HG03378 (cell line): ENCODE results near the gene MYOD1.

Source experiments
- ATAC-seq: cut with Tn5 transposase; IDR thresholded peaks from one replicate; pipeline ENCODE4 v1.9.1; 2021; ENCODE audit warnings: mild to moderate bottlenecking, moderate library complexity; ENCODE audit not compliant: unreplicated experiment

MYOD1 gene

GRCh38 chr11:17734418-17734911 is 15.1 kb downstream of the MYOD1 start, which contains the start of gene KCNC1:
Gene KCNC1 (plus strand): TSS chr11:17734781. CDS start chr11:17736003, 1,222 bp downstream.
- ATAC-seq, result no peak

DNA sequence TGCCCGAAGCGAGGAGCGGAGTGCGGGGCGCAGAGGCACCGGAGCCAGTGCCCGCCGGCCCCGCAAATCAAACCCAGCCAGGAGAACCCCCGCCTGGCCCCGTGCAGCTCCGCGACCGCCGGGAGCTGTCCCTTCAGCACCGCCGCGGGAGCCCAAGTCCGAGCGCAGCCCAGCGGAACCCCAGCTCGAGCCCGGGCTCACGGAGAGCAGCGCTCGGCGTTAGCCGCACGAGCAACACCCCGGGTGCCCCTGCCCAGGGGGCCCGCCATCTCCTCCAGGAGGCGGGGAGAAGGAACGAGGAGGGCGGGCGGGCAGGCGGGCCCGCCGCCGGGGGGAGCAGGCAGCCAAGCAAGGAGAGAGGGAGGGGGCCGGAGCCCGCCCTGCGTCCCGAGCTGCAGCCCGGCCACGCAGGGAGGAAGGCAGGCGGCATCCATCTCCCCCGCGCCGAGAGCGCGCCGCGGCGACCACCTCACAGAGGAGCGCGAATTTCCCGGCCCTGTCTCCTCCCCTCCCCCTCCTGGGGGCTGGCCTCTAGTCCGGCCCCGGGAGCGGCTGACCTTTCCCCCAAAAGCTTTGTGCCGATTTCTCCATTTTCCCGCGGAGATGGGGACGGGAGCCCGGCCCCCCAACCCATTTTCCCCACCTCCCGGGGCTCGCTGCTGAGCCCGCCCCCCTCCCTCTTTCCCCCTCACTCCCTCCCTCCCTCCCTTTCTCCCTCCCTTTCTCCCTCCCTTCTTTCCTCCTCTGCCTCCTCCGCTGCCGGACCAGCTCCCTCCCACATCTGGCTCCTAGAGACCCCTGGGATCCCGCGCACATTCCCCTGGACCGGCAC is 15.8 kb downstream of the MYOD1 start:
- ATAC-seq, result no peak

GRCh38 chr11:17735818-17736578 is 16.6 kb downstream of the MYOD1 start:
- no peak for ATAC-seq

DNA sequence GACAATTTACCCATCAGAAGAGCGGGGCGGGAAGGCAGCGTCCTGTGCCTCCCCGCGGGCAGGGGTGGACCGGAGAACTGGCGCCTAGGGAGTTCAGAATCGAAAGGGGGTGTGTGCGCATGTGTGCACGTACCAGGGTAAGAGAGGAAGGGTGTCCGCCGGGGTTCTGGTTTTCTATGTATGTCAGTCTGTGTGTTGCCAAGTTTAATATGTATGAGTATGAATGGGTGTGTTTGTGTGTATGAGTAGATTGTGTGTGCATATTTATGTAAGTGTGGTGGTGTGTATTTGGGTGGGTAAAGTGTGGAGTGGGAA is 17.2 kb downstream of the MYOD1 start:
- no peak for ATAC-seq

DNA sequence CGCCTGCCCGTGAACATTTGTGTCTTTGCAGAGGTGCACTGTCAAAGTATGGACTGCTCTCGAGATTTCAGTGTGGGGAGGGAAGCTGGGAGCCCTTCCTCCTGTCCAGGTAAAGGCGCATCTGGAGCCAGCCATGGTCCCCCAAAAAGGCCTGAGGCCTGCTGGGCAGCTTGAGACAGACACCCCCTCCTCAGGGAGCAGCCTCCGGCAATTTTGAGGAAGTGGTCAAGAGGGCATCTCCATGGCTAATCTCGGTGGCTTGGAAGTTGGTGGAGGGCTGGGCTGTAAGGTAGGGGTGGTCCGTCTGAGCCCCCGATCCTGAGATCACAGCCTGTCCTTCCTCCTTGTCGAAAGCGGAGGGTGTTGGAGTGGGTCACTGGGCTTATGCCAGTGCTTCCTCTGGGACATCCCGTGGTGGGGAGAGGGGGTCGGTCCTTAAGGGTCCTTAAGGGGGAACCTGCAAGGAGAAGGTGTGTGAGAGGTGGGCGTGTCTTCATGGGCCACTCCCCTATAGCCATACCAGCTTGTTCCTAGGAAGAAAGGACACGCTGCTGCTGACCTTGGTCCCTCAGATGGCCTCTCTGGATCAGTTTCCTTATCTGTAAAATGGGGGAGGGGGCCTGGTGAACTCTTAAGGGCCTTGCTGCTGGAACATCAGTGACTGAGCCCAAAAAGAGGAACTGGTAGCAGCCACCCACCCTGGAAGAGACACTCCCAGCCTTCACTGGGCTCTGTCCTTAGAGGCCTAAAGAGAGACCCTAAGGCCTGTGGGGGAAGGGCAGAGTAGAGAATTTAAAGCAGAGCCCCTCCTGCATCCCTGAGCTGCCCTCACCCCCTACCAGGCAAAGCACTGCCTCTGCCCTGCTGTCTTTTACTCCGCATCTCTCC is 17.8 kb downstream of the MYOD1 start:
- no peak for ATAC-seq

GRCh38 chr11:17738151-17738973 is 19.0 kb downstream of the MYOD1 start:
- no peak for ATAC-seq

DNA sequence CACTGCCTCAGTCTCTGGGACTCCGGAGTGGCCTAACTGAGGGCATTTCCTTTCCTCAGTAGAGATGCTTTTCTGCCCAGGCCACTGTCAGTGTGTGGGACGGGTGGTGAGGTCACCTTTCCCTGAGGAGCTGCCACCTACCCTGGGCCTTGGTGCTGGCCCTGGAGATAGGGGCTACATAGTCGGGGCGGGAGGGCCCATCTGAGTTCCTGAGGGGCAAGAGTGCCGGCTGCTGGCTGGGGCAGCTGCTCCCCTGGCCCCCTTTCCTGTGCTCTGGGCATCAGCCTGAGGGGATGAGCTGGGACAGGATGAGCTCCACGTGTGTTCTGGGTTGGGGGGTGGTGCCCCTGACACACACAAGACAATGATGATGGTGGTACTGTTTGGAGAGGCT is 20.6 kb downstream of the MYOD1 start:
- no peak for ATAC-seq

- ATAC-seq, result no peak
Observed at GRCh38 chr11:17740649-17741235, 21.4 kb downstream of the MYOD1 start.

GRCh38 chr11:17741487-17741886 is 22.1 kb downstream of the MYOD1 start:
- no peak for ATAC-seq

DNA sequence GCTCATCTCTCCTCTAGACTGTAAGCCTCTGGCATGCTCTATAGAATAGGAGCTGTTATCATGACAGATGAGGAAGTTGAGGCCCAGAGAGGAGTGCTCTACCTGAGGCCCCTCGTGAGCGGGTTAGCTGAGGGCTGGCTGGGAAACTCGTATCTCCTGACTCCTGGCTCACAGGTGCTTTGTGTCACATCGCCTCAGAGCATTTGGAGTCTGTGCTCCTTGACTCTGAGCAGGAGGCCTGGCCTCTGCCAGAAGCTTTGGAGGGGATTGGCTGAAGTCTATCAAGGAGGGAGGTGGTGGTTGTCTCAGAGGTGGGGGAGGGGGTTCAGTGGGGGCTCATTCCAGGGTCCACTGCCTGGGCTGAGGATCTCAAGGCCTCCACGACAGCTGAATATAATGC is 22.6 kb downstream of the MYOD1 start:
- ATAC-seq, result no peak

DNA sequence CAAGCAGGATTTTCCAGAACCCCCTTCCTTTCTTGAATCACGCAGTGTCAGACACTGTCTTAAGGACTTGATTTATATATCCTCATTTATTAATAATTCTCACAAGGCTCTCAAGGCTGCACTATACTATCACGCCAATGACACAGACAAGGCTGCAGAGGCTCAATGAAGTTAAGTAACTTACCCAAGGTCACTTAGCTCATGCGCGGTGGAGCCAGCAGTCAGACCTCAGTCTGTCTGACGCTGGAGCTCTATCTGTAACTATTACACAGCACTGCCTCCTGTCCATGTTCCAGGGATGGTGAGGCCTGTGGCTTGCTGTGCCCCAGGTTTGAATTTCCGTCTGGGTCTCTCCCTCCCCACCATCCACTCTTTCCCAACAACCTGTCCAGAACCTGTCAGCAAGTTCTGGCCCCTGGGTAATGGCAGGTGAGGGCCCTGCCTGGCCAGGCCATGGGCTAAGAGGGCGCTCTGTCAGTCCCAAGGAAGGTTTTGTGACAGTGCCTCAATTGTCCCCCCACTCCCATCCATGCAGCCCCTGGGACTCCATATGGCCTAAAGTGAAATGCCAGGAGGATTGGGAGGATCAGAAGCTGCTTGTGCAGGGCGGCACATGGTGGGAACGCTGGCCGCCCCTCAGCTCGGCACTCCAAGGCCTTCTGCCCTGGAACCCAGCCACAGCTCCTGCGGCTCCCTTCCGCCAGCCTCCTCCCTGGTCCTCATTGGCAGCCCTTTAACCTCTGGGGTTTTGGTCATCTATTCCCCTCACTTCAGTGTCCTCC is 23.8 kb downstream of the MYOD1 start:
- no peak for ATAC-seq

- no peak for ATAC-seq
Observed at GRCh38 chr11:17743808-17744119, 24.4 kb downstream of the MYOD1 start.

- no peak for ATAC-seq
Observed at GRCh38 chr11:17744151-17744940, 25.0 kb downstream of the MYOD1 start.

GRCh38 chr11:17745023-17745772 is 25.8 kb downstream of the MYOD1 start:
- ATAC-seq, result no peak

GRCh38 chr11:17746096-17746495 is 26.7 kb downstream of the MYOD1 start:
- no peak for ATAC-seq

DNA sequence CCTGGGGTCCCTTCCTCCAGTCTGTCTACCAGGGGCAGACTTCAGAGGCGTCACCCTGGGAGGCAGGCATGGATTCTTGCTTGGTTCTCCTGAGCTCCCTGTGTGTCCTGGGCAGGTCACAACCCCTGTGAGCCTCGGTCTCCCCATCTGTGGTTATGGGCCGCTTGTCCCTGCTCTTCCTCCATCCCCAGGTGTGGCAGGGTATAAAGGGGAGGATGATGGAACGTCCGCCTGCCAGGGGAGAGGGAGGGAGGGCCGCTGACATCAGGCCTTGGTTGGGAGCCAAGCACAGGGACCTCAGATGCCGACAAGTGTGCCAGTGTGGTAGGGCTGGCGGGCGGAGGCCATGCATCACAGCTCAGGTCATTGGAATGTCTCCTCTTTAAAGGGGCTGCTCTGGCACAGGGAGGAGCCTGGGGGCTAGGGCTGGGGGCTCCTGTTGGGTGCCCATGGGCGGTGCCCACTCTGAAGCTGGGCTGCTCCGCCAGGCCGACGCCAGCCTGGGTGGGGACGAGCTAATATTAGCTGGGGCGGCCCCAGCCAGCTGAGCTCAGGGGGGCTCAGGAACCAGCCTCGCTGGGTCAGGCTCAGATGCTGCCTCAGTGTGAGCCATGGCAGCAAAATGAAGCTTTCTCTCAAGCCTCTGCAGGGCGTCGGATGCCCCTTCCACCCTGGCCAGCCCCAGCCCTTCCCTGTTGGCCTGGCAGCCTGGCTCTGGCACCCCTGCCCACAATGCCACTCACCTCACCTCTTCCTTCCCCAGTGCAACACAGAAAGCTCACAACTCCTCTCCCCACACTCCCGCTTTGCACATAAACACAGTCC is 28.0 kb downstream of the MYOD1 start:
- ATAC-seq, result no peak

GRCh38 chr11:17748044-17748443 is 28.7 kb downstream of the MYOD1 start:
- ATAC-seq, result no peak
